Astrocyte of the spinal cord (primary cell): ENCODE data around the gene ZFHX3.

ENCODE experiments used
- DNase-seq: peaks from one replicate; pipeline ENCODE4 v3.0.0; 2011; ENCODE audit warnings: low read depth, low spot score
- H3K4me3 ChIP-seq: 2 replicates; pipeline ENCODE4 v1.5.1; 2011; ENCODE audit warnings: low read depth, mild to moderate bottlenecking, low read length, moderate library complexity
- in situ Hi-C: cut with HindIII; loops from 2 replicates; pipeline ENCODE4 v1.10.0; 2017; ENCODE audit warnings: low sequenced_read_pairs
- TF ChIP-seq, protein P1 (sequence below): IDR thresholded peaks from 2 replicates; pipeline ENCODE4 v1.5.1; 2012; ENCODE audit warnings: low read depth, mild to moderate bottlenecking, low read length, inconsistent platforms

The ZFHX3 gene

DNA sequence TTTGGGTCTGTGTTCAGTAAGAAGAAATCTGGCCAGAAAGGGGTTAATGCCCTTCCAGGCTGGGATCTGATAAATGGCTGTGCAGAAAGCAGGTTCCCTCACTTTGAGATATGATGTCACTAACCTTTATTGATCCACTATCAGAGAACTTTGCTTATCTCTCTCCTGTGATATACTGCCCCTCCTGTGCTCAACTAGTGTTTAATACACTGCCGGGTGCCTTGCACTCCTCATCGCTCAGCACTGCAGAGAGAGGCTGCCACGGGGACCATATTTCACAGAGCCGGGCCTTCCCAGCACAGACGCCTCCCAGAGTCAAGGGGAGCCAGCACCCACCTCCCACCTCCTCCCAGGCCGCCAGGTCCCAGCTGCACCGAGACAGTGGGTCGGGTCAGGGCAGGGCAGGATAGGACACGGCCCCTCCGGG is 20.2 kb downstream of the ZFHX3 start:
- no peak for DNase-seq
- TF ChIP-seq, protein P1, sequence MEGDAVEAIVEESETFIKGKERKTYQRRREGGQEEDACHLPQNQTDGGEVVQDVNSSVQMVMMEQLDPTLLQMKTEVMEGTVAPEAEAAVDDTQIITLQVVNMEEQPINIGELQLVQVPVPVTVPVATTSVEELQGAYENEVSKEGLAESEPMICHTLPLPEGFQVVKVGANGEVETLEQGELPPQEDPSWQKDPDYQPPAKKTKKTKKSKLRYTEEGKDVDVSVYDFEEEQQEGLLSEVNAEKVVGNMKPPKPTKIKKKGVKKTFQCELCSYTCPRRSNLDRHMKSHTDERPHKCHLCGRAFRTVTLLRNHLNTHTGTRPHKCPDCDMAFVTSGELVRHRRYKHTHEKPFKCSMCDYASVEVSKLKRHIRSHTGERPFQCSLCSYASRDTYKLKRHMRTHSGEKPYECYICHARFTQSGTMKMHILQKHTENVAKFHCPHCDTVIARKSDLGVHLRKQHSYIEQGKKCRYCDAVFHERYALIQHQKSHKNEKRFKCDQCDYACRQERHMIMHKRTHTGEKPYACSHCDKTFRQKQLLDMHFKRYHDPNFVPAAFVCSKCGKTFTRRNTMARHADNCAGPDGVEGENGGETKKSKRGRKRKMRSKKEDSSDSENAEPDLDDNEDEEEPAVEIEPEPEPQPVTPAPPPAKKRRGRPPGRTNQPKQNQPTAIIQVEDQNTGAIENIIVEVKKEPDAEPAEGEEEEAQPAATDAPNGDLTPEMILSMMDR: no peak
- in situ Hi-C loops: no loop called here
- H3K4me3 ChIP-seq: no peak overlapping the region

DNA sequence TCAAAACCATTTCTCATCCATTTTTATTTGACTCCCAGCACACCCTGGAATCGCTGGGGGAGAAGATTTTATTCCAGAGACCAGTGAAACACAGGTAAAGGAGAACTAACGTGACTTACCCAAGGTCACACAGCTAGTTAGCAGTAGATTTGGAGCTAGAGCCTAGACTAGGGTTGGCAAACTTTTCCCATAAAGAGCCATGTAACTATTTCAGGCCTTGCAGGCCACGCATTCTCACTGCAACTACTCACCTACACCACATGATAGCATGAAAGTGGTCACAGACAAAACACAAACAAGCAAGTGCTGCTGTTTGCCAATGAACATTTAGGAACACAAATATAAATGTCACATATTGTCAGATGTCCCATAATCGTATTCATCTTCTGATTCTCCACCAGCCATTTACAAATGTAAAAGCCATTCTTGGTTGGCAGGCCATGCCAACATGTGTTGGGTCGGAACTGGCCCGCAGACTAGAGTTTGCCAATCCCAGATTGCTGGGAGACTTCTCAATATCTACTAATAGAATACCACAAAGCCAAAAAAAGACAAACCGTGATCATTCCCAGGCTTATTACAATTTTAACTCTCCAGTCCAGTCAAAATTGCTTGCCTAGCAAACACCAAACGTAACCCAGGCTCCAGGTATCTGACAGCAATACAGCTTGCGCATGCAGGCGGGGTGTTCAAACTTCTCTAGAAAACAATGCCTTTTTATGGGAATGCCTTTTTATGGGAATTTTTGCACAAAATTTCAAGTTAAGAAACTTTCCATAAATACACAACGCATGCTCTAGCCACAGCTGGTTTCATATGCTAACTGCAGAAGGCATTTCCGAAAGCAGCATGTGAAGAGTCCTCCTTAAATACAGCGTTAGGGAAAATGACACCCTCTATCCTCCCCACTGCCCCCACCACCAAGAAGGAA is 20.9 kb downstream of the ZFHX3 start:
- DNase-seq: no peak
- no peak overlapping the region for H3K4me3 ChIP-seq
- in situ Hi-C loops: no loop called here
- TF ChIP-seq, protein P1: no peak

DNA sequence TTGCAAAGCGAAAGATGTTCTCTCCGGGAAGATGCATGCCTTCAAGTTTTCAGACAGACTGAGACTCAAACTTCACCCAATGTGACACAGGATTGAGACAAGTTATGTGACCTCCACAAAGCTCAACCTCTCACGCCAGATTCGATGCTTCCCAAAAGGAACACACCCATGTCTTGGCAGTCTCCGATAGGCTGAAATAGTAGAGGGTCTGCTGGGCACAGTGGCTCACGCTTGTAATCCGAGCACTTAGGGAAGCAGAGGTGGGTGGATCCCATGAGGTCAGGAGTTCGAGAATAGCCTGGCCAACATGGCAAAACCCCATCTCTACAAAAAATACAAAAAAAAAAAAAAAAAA is 22.1 kb downstream of the ZFHX3 start:
- no peak for DNase-seq
- in situ Hi-C loops: no loop called here

DNA sequence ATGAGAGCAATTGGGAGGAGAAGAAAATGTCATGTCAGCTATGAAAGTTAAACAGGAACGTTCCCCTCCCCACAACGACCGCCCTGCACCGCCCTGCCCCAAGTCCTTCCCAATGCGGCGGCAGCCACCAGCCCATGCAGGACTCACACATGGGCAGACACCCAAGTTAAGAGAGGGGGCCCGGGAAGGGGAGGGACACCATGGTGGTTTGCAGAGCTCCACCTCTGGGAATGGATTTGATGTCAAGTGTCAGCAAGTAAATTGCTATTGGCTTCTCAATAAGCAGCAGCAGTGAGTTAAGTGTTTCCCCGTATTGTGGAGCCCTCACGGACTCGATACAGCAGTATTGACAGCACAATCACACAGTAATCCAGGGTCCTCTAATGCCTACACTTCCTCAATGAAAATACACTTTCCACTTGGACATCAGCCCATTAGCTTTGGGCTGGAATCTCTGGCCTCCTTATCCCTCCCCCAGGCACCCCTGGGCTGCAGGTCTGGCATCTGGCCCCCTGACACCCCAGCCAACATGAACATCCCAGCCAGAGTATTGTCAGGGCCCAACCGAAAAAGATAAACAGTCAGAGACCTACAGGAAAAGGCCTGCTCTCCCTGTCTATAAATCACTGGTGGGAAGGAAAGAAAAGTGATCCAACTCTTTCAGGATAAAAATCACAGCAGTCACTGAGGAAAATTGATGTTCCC is 22.6 kb downstream of the ZFHX3 start:
- H3K4me3 ChIP-seq: no peak overlapping the region
- in situ Hi-C loops: no loop called here
- TF ChIP-seq, protein P1: no peak
- peak; percentile 38 for DNase-seq

More for the DNA sequence above, 22.1 kb downstream of the ZFHX3 start:
- TF ChIP-seq, protein P1: no peak
- H3K4me3 ChIP-seq: no peak overlapping the region

DNA sequence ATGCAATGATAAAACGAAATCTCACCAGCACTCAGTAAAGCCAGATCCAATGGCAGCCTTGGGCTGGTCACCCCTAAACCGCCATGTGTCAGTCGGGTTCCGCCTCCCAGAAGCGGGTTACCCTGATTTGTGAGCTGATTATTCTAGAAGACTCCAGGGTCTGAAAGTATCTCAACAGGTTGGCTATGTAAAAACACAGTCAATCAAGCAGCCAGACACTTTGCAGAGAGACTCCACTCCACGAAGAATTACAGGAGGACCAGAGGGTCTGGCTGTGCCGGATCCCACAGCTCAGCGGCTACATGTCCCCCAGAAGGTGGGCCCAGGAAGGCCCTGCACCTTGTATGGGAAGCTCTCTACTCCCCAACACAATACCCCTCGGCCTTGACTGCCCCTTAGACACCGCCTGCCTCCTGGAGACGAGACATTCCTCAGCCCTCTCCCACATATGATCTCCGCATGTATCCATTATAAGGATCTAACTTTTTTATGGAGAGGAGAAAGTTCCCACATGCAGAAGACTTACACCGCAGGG is 23.3 kb downstream of the ZFHX3 start:
- DNase-seq: no peak
- TF ChIP-seq, protein P1: no peak
- no peak overlapping the region for H3K4me3 ChIP-seq
- in situ Hi-C loops: no loop called here

DNA sequence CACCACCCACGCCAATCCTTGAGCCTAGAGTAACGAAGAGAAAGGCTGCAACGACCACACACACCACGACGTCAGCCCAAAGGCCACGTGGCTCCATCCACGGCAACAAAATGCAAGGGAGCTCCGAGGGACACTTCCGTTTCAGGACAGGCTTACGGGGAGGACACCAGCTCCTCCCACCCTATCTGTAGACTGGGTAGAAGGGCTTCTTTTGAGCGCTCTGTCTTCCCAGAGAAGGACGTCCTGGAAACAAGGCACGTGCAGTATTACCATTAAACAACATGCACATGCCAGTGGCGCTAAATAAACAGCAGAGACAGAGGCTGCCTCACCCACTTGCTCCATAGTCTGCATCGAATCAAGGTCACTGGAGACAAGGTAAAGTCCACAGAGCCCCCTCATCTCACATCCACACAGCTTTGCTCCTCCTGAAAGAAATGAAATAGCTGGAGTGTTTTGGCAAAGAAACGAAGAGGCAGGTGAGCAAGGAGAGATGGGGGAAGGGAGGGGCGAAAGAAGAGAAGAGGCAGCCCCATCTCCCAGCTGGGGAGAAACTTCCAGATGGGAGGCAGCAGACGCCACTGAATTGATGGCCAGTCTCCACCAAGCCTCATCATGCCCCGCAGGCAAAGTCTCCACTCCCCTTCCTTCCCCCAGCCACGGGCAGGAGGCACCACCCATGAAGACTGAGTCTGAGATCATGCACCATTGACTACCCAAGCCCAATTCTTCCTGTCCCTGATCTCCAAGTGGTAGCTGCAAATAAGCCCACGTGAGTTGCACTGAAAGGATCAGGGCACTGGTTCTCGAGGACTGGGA is 24.0 kb downstream of the ZFHX3 start:
- in situ Hi-C loops: no loop called here
- no peak overlapping the region for H3K4me3 ChIP-seq
- TF ChIP-seq, protein P1: no peak
- no peak for DNase-seq
